OCI-LY7 (cell line): ENCODE results near the gene PAPOLG. TPM values are rescaled to one million over a fixed set of nuclear protein-coding genes. Genes with fewer than 3 reads are reported as not detected.

Experiments used
- BruUV-seq: library from RNA; stranded (reverse); fragments of 400-500 nt; replicated peaks from 2 replicates; lab custom pipeline; 2021; lab: Mats Ljungman, UMichigan
- CTCF ChIA-PET: fragments of 300-600 bp; sonication (Branson Sonifier 250); formaldehyde crosslinking; loops from one replicate; lab custom pipeline; 2022; ENCODE audit warnings: antibody characterized with exemption; ENCODE audit not compliant: unreplicated experiment; lab: Charles Lee
- POLR2A ChIA-PET: fragments of 300-600 bp; sonication (Branson Sonifier 250); formaldehyde crosslinking; loops from one replicate; lab custom pipeline; 2022; ENCODE audit warnings: antibody characterized with exemption; lab: Charles Lee
- DNase-seq: peaks from one replicate; pipeline ENCODE4 v3.0.0-alpha.2; 2015; ENCODE audit warnings: low spot score
- H2AFZ ChIP-seq: fragments of 200-600 bp; sonication (generic), shearing (Covaris generic); 2 replicates; pipeline ENCODE4 v1.6.1; 2014; ENCODE audit warnings: mild to moderate bottlenecking, antibody characterized with exemption, low read length, moderate library complexity
- H3K27ac ChIP-seq: fragments of 200-600 bp; sonication (generic); 2 replicates; pipeline ENCODE4 v1.5.1; 2014; ENCODE audit warnings: mixed run types, low read depth, mild to moderate bottlenecking, moderate library complexity, low read length, inconsistent platforms; ENCODE audit not compliant: poor library complexity, severe bottlenecking
- H3K36me3 ChIP-seq: fragments of 200-600 bp; sonication (generic); 2 replicates; pipeline ENCODE4 v1.6.1; 2014; ENCODE audit warnings: mild to moderate bottlenecking, antibody characterized with exemption, low read length, moderate library complexity, mixed read lengths; ENCODE audit not compliant: insufficient read depth
- H3K4me1 ChIP-seq: fragments of 200-600 bp; sonication (generic); 2 replicates; pipeline ENCODE4 v1.5.1; 2014; ENCODE audit warnings: mild to moderate bottlenecking, low read length; ENCODE audit not compliant: insufficient read depth, poor library complexity, severe bottlenecking
- H3K4me2 ChIP-seq: fragments of 200-600 bp; sonication (generic); 2 replicates; pipeline ENCODE4 v1.6.1; 2014; ENCODE audit warnings: mild to moderate bottlenecking, low read length
- H3K4me3 ChIP-seq: fragments of 200-600 bp; sonication (generic); 2 replicates; pipeline ENCODE4 v1.5.1; 2014; ENCODE audit warnings: mild to moderate bottlenecking, low read depth, low read length; ENCODE audit not compliant: poor library complexity, severe bottlenecking
- H3K79me2 ChIP-seq: fragments of 200-600 bp; sonication (generic); 2 replicates; pipeline ENCODE4 v1.6.1; 2016; ENCODE audit warnings: low read depth, mild to moderate bottlenecking, low read length, moderate library complexity, mixed read lengths; ENCODE audit not compliant: insufficient read depth
- H3K9me2 ChIP-seq: fragments of 200-600 bp; sonication (generic); 2 replicates; pipeline ENCODE4 v1.6.1; 2016; ENCODE audit warnings: mild to moderate bottlenecking, low read length, mixed read lengths; ENCODE audit not compliant: insufficient read depth
- H3K9me3 ChIP-seq: fragments of 200-600 bp; sonication (generic); 2 replicates; pipeline ENCODE4 v1.6.1; 2014; ENCODE audit warnings: mild to moderate bottlenecking, mixed run types, low read length, mixed read lengths
- H4K20me1 ChIP-seq: fragments of 200-600 bp; sonication (generic); 2 replicates; pipeline ENCODE4 v1.6.1; 2014; ENCODE audit warnings: mild to moderate bottlenecking, antibody characterized with exemption, low read length, moderate library complexity, mixed read lengths; ENCODE audit not compliant: insufficient read depth
- CTCF ChIP-seq: fragments of 200-600 bp; sonication (generic); conservative IDR thresholded peaks from 2 replicates; pipeline ENCODE4 v1.5.1; 2014; ENCODE audit warnings: mild to moderate bottlenecking, antibody characterized with exemption, low read length, moderate library complexity, mixed read lengths
- EZH2phosphoT487 ChIP-seq: fragments of 200-600 bp; sonication (generic); IDR thresholded peaks from 2 replicates; pipeline ENCODE4 v1.6.1; 2018; ENCODE audit warnings: low read depth, borderline replicate concordance, mild to moderate bottlenecking, mixed run types, antibody characterized with exemption, low read length, moderate library complexity, mixed read lengths
- intact Hi-C: fragments of 100-400 bp; cut with micrococcal nuclease; formaldehyde crosslinking; loops from one replicate; pipeline ENCODE4 v1.10.0; 2022; ENCODE audit not compliant: unreplicated experiment
- total RNA-seq, 2 experiments: library from RNA; depleted of rRNA in 1 of 2; stranded (reverse); fragments of >200 nt in 1 of 2; shearing (Covaris generic) in 1 of 2; gene quantifications; 2 replicates each; pipeline ENCODE4 v1.2.3, GENCODE V29; 2014 to 2022

Gene PAPOLG
- total RNA-seq, 2 experiments from 2014 or later: 14.6 to 15.0 TPM

DNA sequence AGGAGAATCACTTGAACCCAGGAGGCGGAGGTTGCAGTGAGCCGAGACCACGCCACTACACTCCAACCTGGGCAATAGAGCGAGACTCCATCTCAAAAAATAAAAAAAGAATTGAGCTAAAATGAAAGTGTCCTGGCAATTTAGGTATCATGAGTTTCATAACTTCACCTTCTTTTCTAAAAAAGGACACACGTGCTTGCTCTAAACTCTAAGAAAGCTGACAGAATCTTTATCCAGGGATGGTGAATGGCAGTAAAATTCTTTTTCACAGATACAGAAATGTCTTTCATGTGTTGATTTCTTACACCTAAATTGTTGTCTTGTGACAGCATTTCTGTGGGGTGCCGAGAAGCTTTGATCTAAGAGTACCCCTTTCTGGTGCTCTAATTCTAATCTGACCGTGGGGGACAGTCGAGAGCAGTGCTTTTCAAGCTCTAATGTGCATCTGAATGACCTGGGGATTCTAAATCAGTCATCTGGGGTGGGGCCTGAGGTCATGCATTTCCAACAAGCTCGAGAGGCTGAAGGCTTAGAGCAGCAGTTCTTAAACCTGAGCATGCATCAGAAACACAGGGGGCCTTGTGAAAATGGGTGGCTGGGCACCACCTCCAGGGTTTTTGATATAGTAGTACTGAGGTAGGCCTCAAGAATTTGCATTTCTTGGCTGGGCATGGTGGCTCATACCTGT, 83.2 kb downstream of the PAPOLG start:
- Histone ChIP-seq H3K4me1 (peaks cover 96% of the 10 kb centered on the region), H3K27ac (peak overlapping the region; percentile 96), H3K36me3 (no peaks in the 10 kb centered on the region; the same call in 1 of the 2 replicates), H4K20me1 (no peaks in the 10 kb centered on the region), H3K9me3 (peaks cover 9% of the 10 kb centered on the region; the same call in 1 of the 2 replicates), H3K79me2 (peaks cover 9% of the 10 kb centered on the region; the same call in 1 of the 2 replicates), H3K9me2 (no peaks in the 10 kb centered on the region), H3K4me3 (peak overlapping the region; percentile 21), H2AFZ (peak overlapping the region; percentile 26; the same call in 1 of the 2 replicates), H3K4me2 (peak overlapping the region; percentile 56)
- intact Hi-C loops: no loop called here
- no peak for TF ChIP-seq EZH2phosphoT487
- TF ChIP-seq CTCF: peak; percentile 76
- peak; percentile 88 for DNase-seq
- no TSS peak for BruUV-seq
- ChIA-PET CTCF (interaction anchor here (0.6 to 1.9 kb wide), 8 partner anchors 8 to 485 kb away, joined by 3 to 11 read pairs (median 4); partner anchors contain the start of gene REL), POLR2A (interaction anchor here (0.6 to 7.1 kb wide), 27 partner anchors 8 to 607 kb away, joined by 3 to 89 read pairs (median 4); partner anchors contain the start of genes PAPOLG and REL)

GRCh38 chr2:60840880-60841279, 84.8 kb downstream of the PAPOLG start:
- no TSS peak for BruUV-seq
- intact Hi-C loops: loop anchor here (1.0 to 5.0 kb wide), 4 partner anchors 28 to 126 kb away; no protein-coding TSS in a partner anchor

More at GRCh38 chr2:60840880-60841279, 84.8 kb downstream of the PAPOLG start:
- peaks cover 10% of the 10 kb centered on the region; the same call in 1 of the 2 replicates for H3K79me2 ChIP-seq
- TF ChIP-seq CTCF: no peak
- no peak for TF ChIP-seq EZH2phosphoT487
- H2AFZ ChIP-seq: no peak overlapping the region
- H3K27ac ChIP-seq: peak overlapping the region; percentile 96
- ChIA-PET POLR2A (interaction anchor here (0.6 to 7.1 kb wide), 9 partner anchors 16 to 153 kb away, joined by 3 to 89 read pairs (median 7); partner anchors contain the start of gene REL), CTCF (interaction anchor here (0.8 to 0.9 kb wide), 2 partner anchors 19 to 40 kb away, joined by 3 to 4 read pairs; no protein-coding TSS in a partner anchor)
- peak; percentile 99 for DNase-seq
- H3K9me3 ChIP-seq: peaks cover 9% of the 10 kb centered on the region; the same call in 1 of the 2 replicates
- H3K4me2 ChIP-seq: peak overlapping the region; percentile 73
- H3K36me3 ChIP-seq: no peaks in the 10 kb centered on the region; the same call in 1 of the 2 replicates
- peak overlapping the region; percentile 64 for H3K4me3 ChIP-seq
- no peaks in the 10 kb centered on the region for H4K20me1 ChIP-seq
- H3K4me1 ChIP-seq: peaks cover 97% of the 10 kb centered on the region
- H3K9me2 ChIP-seq: no peaks in the 10 kb centered on the region
